Kidney (tissue), 14 donors: ENCODE measurements around the gene FAM13A. TPM values are rescaled to one million over a fixed set of nuclear protein-coding genes. Genes with fewer than 3 reads are reported as not detected.

Experiments
- DNase-seq, 5 donors: peaks; one replicate each; pipeline ENCODE4 v3.0.0-alpha.2; 2013 to 2020
- FAIRE-seq: peaks from 2 replicates; lab custom pipeline; 2012; peaks lifted over from hg19 to GRCh38; lab: Jason Lieb, UNC
- H3K27ac ChIP-seq, 2 donors: one replicate each; pipeline ENCODE4 v1.7.0; 2013; ENCODE audit warnings: low read depth in 2 of 2, low read length in 2 of 2, inconsistent platforms in 1 of 2
- H3K27me3 ChIP-seq: one replicate; pipeline ENCODE4 v1.7.1; 2013; ENCODE audit warnings: low read length, inconsistent platforms; ENCODE audit not compliant: control insufficient read depth, insufficient read depth
- H3K36me3 ChIP-seq, 3 donors: one replicate each; pipeline versions ENCODE4 v1.7.0 to v1.7.1; 2013; ENCODE audit warnings: low read length in 3 of 3, control low read depth in 1 of 3, inconsistent platforms in 1 of 3; ENCODE audit not compliant: insufficient read depth in 3 of 3, control insufficient read depth in 2 of 3
- H3K4me1 ChIP-seq, 3 donors: one replicate each; pipeline versions ENCODE4 v1.7.0 to v1.7.1; 2013; ENCODE audit warnings: low read length in 3 of 3, inconsistent platforms in 1 of 3, low read depth in 1 of 3; ENCODE audit not compliant: control insufficient read depth in 2 of 3, insufficient read depth in 2 of 3
- H3K4me3 ChIP-seq, 3 donors: one replicate each; pipeline versions ENCODE4 v1.7.0 to v1.8.1; 2013; ENCODE audit warnings: low read length in 3 of 3, control low read depth in 1 of 3, inconsistent platforms in 1 of 3
- H3K9ac ChIP-seq, 3 donors: one replicate each; pipeline versions ENCODE4 v1.7.0 to v1.7.1; 2013; ENCODE audit warnings: low read length in 3 of 3, control low read depth in 1 of 3, inconsistent platforms in 1 of 3
- H3K9me3 ChIP-seq, 3 donors: one replicate each; pipeline versions ENCODE4 v1.7.0 to v1.7.1; 2013; ENCODE audit warnings: low read length in 3 of 3, control low read depth in 1 of 3, inconsistent platforms in 1 of 3; ENCODE audit not compliant: control insufficient read depth in 2 of 3, insufficient read depth in 1 of 3
- intact Hi-C: fragments of 100-400 bp; cut with DNase I; formaldehyde crosslinking; loops from one replicate; pipeline ENCODE4 v1.11.1; 2022
- polyA plus RNA-seq: library from polyadenylated mRNA; stranded (reverse); fragments of 350-450 nt; fragmentation: Illumina TruSeq; extraction: RNeasy Lipid Tissue Mini Kit (QIAGEN cat#74804); gene quantifications from one replicate; pipeline ENCODE4 v1.2.3, GENCODE V29; 2014; ENCODE audit warnings: low read depth, low replicate concordance; ENCODE audit not compliant: insufficient read depth
- total RNA-seq: library from RNA; stranded (reverse); fragmentation: NEBNext Ultra II Directional; extraction: Animal tissue kit (Norgen Biotek cat#: 25700); gene quantifications from one replicate; pipeline ENCODE4 v1.2.1, GENCODE V29; 2021
- TF ChIP-seq, protein P1 (sequence below): IDR thresholded peaks from 3 replicates; pipeline ENCODE4 v1.5.1; 2012; ENCODE audit warnings: mild to moderate bottlenecking, moderate library complexity, borderline replicate concordance; ENCODE audit not compliant: insufficient read depth; ENCODE audit errors: extremely low read depth
- donor health status: control.
- donor health status: control.
- donor health status: control.
- donor health status: control.
- donor health status: control.
- donor health status: DM: yes; HTN: yes; CAD: no.
- donor health status: Normal renal cell carcinoma (clear cell type).

Gene FAM13A
- total and polyA plus RNA-seq, 2 donors from 2014 or later, result 12.9 to 48.3 TPM

DNA sequence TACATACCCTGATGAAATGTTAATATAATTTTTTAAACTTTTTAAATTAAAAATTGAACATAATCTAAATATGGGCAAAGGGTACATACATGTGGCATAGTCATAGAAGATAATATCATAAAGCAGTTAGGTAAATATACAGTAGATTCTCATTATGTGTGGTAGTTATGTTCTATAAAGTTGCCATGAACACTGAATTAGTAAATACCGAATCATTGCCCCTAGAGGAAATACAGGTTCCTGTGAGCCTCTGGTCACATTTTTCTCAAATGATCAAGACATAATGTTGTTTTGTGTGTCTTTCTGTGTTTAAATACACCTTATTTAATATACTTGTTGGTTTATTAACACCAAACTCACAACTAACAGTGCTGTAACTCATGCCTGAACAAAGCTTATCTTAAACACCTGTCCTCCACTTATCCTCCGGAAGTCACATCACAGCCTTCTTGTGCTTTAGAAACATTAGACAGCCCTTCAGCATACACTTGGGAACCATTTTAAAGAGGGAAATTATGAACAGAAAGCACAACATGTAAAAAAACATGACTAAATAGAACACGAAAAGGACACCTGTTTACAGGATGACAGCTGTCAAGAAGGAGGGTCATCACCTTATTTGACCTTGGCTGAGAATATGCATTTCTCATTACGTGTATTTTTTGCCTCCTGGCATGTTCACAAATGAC, 190.0 kb downstream of the FAM13A start:
- TF ChIP-seq, protein P1, sequence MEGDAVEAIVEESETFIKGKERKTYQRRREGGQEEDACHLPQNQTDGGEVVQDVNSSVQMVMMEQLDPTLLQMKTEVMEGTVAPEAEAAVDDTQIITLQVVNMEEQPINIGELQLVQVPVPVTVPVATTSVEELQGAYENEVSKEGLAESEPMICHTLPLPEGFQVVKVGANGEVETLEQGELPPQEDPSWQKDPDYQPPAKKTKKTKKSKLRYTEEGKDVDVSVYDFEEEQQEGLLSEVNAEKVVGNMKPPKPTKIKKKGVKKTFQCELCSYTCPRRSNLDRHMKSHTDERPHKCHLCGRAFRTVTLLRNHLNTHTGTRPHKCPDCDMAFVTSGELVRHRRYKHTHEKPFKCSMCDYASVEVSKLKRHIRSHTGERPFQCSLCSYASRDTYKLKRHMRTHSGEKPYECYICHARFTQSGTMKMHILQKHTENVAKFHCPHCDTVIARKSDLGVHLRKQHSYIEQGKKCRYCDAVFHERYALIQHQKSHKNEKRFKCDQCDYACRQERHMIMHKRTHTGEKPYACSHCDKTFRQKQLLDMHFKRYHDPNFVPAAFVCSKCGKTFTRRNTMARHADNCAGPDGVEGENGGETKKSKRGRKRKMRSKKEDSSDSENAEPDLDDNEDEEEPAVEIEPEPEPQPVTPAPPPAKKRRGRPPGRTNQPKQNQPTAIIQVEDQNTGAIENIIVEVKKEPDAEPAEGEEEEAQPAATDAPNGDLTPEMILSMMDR, result no peak
- H3K4me3 ChIP-seq, result no peak overlapping the region
- no peaks in the 10 kb centered on the region for H3K36me3 ChIP-seq
- intact Hi-C loops, result no loop called here
- H3K27ac ChIP-seq, result no peak overlapping the region
- no peaks in the 10 kb centered on the region for H3K4me1 ChIP-seq
- no peaks in the 10 kb centered on the region for H3K27me3 ChIP-seq
- no peak for DNase-seq
- H3K9me3 ChIP-seq, result no peaks in the 10 kb centered on the region
- FAIRE-seq, result no peak
- H3K9ac ChIP-seq, result no peak overlapping the region

DNA sequence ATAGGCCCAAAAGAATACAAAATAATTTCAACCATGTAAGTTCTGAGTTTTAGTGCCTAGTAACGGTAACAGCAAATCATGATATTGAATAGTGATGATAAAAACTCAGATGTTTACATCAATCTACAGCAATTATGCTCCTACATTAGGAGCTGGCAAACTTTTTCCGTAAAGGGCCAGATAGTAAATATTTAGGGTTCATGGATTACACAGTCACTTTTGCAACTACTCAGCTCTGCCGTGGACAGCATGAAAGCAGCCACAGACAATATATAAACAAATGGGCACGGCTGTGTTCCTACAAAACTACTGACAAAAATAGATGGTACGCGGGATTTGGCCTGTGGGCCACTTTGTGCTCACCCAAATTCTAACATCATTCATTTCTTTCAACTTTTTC, 191.5 kb downstream of the FAM13A start:
- intact Hi-C loops, result no loop called here

DNA sequence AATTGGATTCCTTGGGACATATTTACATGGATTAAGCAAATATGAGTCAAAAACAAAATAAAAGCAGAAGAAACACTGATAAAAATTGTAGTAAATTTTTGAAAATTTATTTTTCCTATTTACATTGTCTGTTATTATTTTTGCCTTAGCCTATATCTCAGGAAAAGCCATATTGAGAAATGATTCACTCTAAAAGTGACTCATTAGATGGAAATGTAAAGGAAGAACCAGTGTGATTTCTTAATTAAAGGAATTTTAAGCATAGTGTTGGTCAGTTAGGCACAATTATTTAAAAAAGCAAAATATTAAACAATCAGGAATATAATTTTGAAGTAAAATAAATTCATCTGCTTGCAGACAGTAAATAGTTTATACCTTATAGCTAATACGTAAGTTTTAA, 191.9 kb downstream of the FAM13A start:
- Histone ChIP-seq H3K9ac (no peak overlapping the region), H3K27ac (no peak overlapping the region), H3K4me1 (no peaks in the 10 kb centered on the region), H3K36me3 (no peaks in the 10 kb centered on the region), H3K27me3 (no peaks in the 10 kb centered on the region), H3K4me3 (no peak overlapping the region), H3K9me3 (no peaks in the 10 kb centered on the region)
- no peak for DNase-seq
- FAIRE-seq, result no peak
- TF ChIP-seq, protein P1, result no peak
- intact Hi-C loops, result no loop called here

More for the DNA sequence above, 191.5 kb downstream of the FAM13A start:
- H3K27ac ChIP-seq, result no peak overlapping the region
- TF ChIP-seq, protein P1, result no peak
- H3K27me3 ChIP-seq, result no peaks in the 10 kb centered on the region
- H3K9ac ChIP-seq, result no peak overlapping the region
- H3K36me3 ChIP-seq, result no peaks in the 10 kb centered on the region
- FAIRE-seq (no peak), DNase-seq (no peak)
- H3K4me1 ChIP-seq, result no peaks in the 10 kb centered on the region
- no peak overlapping the region for H3K4me3 ChIP-seq
- H3K9me3 ChIP-seq, result no peaks in the 10 kb centered on the region
